Ishikawa (cell line): ENCODE data around the gene SZRD1.

Source experiments
- CEBPB ChIP-seq: IDR thresholded peaks from 2 replicates; pipeline ENCODE4 v1.6.1; 2012
- CREB1 ChIP-seq: IDR thresholded peaks from 2 replicates; pipeline ENCODE4 v1.6.1; 2012; ENCODE audit warnings: low read depth
- EGR1 ChIP-seq: IDR thresholded peaks from 2 replicates; pipeline ENCODE4 v1.6.1; 2012
- EP300 ChIP-seq: IDR thresholded peaks from 2 replicates; pipeline ENCODE4 v1.6.1; 2012; ENCODE audit warnings: borderline replicate concordance
- FOXM1 ChIP-seq: IDR thresholded peaks from 2 replicates; pipeline ENCODE4 v1.6.1; 2012; ENCODE audit warnings: low read depth, borderline replicate concordance
- MAX ChIP-seq: IDR thresholded peaks from 2 replicates; pipeline ENCODE4 v1.6.1; 2012
- NFIC ChIP-seq: IDR thresholded peaks from 2 replicates; pipeline ENCODE4 v1.6.1; 2012
- RAD21 ChIP-seq: IDR thresholded peaks from 2 replicates; pipeline ENCODE4 v1.6.1; 2012; ENCODE audit warnings: low read depth
- REST ChIP-seq: IDR thresholded peaks from 2 replicates; pipeline ENCODE4 v1.6.1; 2012; ENCODE audit warnings: low read depth, mild to moderate bottlenecking
- TAF1 ChIP-seq: IDR thresholded peaks from 2 replicates; pipeline ENCODE4 v1.6.1; 2012; ENCODE audit warnings: low read depth, mild to moderate bottlenecking
- TCF12 ChIP-seq: IDR thresholded peaks from 2 replicates; pipeline ENCODE4 v1.6.1; 2012; ENCODE audit warnings: low read depth
- TEAD4 ChIP-seq: IDR thresholded peaks from 2 replicates; pipeline ENCODE4 v1.6.1; 2012
- USF1 ChIP-seq: IDR thresholded peaks from 2 replicates; pipeline ENCODE4 v1.6.1; 2012
- YY1 ChIP-seq: IDR thresholded peaks from 2 replicates; pipeline ENCODE4 v1.6.1; 2012; ENCODE audit warnings: low read depth
- ZBTB7A ChIP-seq: IDR thresholded peaks from 2 replicates; pipeline ENCODE4 v1.6.1; 2012; ENCODE audit warnings: low read depth

The SZRD1 gene

GRCh38 chr1:16367258-16367967, 371 bp downstream of the SZRD1 start:
- TF ChIP-seq USF1 (no peak), YY1 (peak; percentile 9; the same call in 1 of the 2 replicates), NFIC (no peak; the same call in 1 of the 2 replicates), CREB1 (peak; percentile 3; the same call in 1 of the 2 replicates), CEBPB (no peak), EP300 (peak; percentile 30), TEAD4 (0 out of 2 replicates have a peak, but pooled peaks have one; percentile 11), EGR1 (0 out of 2 replicates have a peak, but pooled peaks have one; percentile 24), ZBTB7A (no peak; the same call in 1 of the 2 replicates), FOXM1 (no peak), REST (no peak), TCF12 (peak; percentile 38), TAF1 (peak; percentile 67), MAX (peak; percentile 89), RAD21 (no peak; the same call in 1 of the 2 replicates)

- TF ChIP-seq NFIC (no peak), TCF12 (no peak)
Measured at GRCh38 chr1:16367968-16368890, 1.2 kb downstream of the SZRD1 start.

- TF ChIP-seq CEBPB (no peak), REST (no peak), CREB1 (no peak), EP300 (no peak)
Measured at GRCh38 chr1:16369821-16370220, 2.8 kb downstream of the SZRD1 start.

- TF ChIP-seq TEAD4 (0 out of 2 replicates have a peak, but pooled peaks have one; percentile 9), REST (no peak)
Measured at GRCh38 chr1:16371725-16372124, 4.7 kb downstream of the SZRD1 start.

GRCh38 chr1:16372535-16373285, 5.7 kb downstream of the SZRD1 start:
- no peak for TF ChIP-seq REST
- no peak for TF ChIP-seq TEAD4
- TF ChIP-seq FOXM1, result no peak
- no peak for TF ChIP-seq CREB1
- no peak for TF ChIP-seq CEBPB
